NCI-H2196 (cell line): ENCODE measurements around the gene HDAC1.

Experiments
- DNase-seq: peaks from one replicate; lab custom pipeline; 2025; ENCODE audit not compliant: unreplicated experiment; lab: John Stamatoyannopoulos, UW

HDAC1 gene

GRCh38 chr1:32367912-32368635 is 76.2 kb downstream of the HDAC1 start:
- DNase-seq, result no peak

GRCh38 chr1:32372149-32372756 is 80.4 kb downstream of the HDAC1 start:
- no peak for DNase-seq

GRCh38 chr1:32373996-32374592 is 82.2 kb downstream of the HDAC1 start:
- no peak for DNase-seq

GRCh38 chr1:32376199-32376598 is 84.3 kb downstream of the HDAC1 start:
- no peak for DNase-seq

GRCh38 chr1:32377541-32378220 is 85.8 kb downstream of the HDAC1 start:
- DNase-seq, result no peak

GRCh38 chr1:32380057-32380456 is 88.2 kb downstream of the HDAC1 start:
- no peak for DNase-seq
